A204.1 (cell line): ENCODE data around the gene S100A6.
A peak's percentile ranks its signal among the peaks of the same experiment; 100 is the strongest.
"Not testable (repeated sequence)": the region's sequence is repeated elsewhere in the genome, so short reads cannot be mapped to it uniquely, and the experiment has no call there.

Experiments
- FAIRE-seq: peaks from 2 replicates; lab custom pipeline; 2012; peaks lifted over from hg19 to GRCh38; lab: Jason Lieb, UNC

Gene S100A6

GRCh38 chr1:153535242-153536011 is at the start of gene S100A6:
Gene S100A6, minus strand, starts transcription at chr1:153535991. Its CDS starts 652 bp downstream, at chr1:153535339.
- FAIRE-seq = no peak

GRCh38 chr1:153585006-153585405 is 49.2 kb upstream of the S100A6 start:
- no peak for FAIRE-seq

- FAIRE-seq = peak; percentile 25
Measured at GRCh38 chr1:153583976-153584375, 48.2 kb upstream of the S100A6 start.

- FAIRE-seq = not testable (repeated sequence)
Measured at GRCh38 chr1:153583514-153583913, 47.7 kb upstream of the S100A6 start.

- FAIRE-seq = not testable (repeated sequence)
Measured at GRCh38 chr1:153582836-153583235, 47.0 kb upstream of the S100A6 start.

- no peak for FAIRE-seq
Measured at GRCh38 chr1:153578936-153579335, 43.1 kb upstream of the S100A6 start.

GRCh38 chr1:153578490-153578889 is 42.7 kb upstream of the S100A6 start:
- no peak for FAIRE-seq

- FAIRE-seq = no peak
Measured at GRCh38 chr1:153577624-153578051, 41.8 kb upstream of the S100A6 start.

- FAIRE-seq = no peak
Measured at GRCh38 chr1:153577138-153577537, 41.3 kb upstream of the S100A6 start.

GRCh38 chr1:153575497-153575896 is 39.7 kb upstream of the S100A6 start:
- not testable (repeated sequence) for FAIRE-seq

- not testable (repeated sequence) for FAIRE-seq
Measured at GRCh38 chr1:153575081-153575491, 39.3 kb upstream of the S100A6 start.

GRCh38 chr1:153573351-153573750 is 37.6 kb upstream of the S100A6 start:
- no peak for FAIRE-seq

GRCh38 chr1:153572569-153573015 is 36.8 kb upstream of the S100A6 start:
- no peak for FAIRE-seq

- no peak for FAIRE-seq
Measured at GRCh38 chr1:153571706-153572105, 35.9 kb upstream of the S100A6 start.

- no peak for FAIRE-seq
Measured at GRCh38 chr1:153570874-153571273, 35.1 kb upstream of the S100A6 start.

- FAIRE-seq = no peak
Measured at GRCh38 chr1:153569465-153569864, 33.7 kb upstream of the S100A6 start.

GRCh38 chr1:153568367-153569099 is 32.7 kb upstream of the S100A6 start:
- FAIRE-seq = no peak

GRCh38 chr1:153567621-153568366 is 32.0 kb upstream of the S100A6 start:
- no peak for FAIRE-seq

- FAIRE-seq = no peak
Measured at GRCh38 chr1:153566414-153567371, 30.9 kb upstream of the S100A6 start.

- FAIRE-seq = no peak
Measured at GRCh38 chr1:153565529-153566374, 30.0 kb upstream of the S100A6 start, which contains the start of gene S100A2. Gene S100A2, minus strand, starts transcription at chr1:153565844. Its CDS starts 1,967 bp downstream, at chr1:153563877.
